GM21390 (cell line): Measurements from ENCODE around the gene MYH7.

ENCODE experiments used
- ATAC-seq: cut with Tn5 transposase; IDR thresholded peaks from one replicate; pipeline ENCODE4 v1.9.1; 2021; ENCODE audit not compliant: unreplicated experiment

MYH7 gene

GRCh38 chr14:23375527-23376251 is 59.8 kb downstream of the MYH7 start:
- ATAC-seq, result no peak

GRCh38 chr14:23373041-23373440 is 62.4 kb downstream of the MYH7 start:
- no peak for ATAC-seq

- no peak for ATAC-seq
These were observed 63.0 kb downstream of the MYH7 start, which contains the start of gene IL25 for GRCh38 chr14:23372509-23372908. Gene IL25, plus strand, starts transcription at chr14:23372809.

GRCh38 chr14:23371865-23372264 is 63.6 kb downstream of the MYH7 start:
- ATAC-seq, result no peak

GRCh38 chr14:23370221-23370620 is 65.2 kb downstream of the MYH7 start:
- ATAC-seq, result no peak

- ATAC-seq, result no peak
These were observed 69.0 kb downstream of the MYH7 start for GRCh38 chr14:23366426-23366921.

- ATAC-seq, result no peak
These were observed 69.6 kb downstream of the MYH7 start for GRCh38 chr14:23365732-23366425.

GRCh38 chr14:23365036-23365731 is 70.3 kb downstream of the MYH7 start, which contains the start of gene EFS:
Gene EFS, minus strand, starts transcription at chr14:23365172. Its CDS starts 147 bp downstream, at chr14:23365025.
- no peak for ATAC-seq

GRCh38 chr14:23364164-23365035 is 71.1 kb downstream of the MYH7 start:
- no peak for ATAC-seq
